ENCODE results near the gene LSAMP.

LSAMP gene

GRCh38 chr3:116384717-116385116 is 60.6 kb downstream of the LSAMP start:
- H3K27ac Mint-ChIP-seq: no peak overlapping the region
- H3K27me3 Mint-ChIP-seq (ENCODE audit: low read depth, poor library complexity): peaks cover 6% of the 10 kb centered on the region
- H3K4me1 Mint-ChIP-seq: peaks cover 12% of the 10 kb centered on the region
- H3K9me3 Mint-ChIP-seq: no peaks in the 10 kb centered on the region
- H3K36me3 Mint-ChIP-seq (ENCODE audit: low read depth): no peaks in the 10 kb centered on the region
- TF ChIP-seq, protein P1, sequence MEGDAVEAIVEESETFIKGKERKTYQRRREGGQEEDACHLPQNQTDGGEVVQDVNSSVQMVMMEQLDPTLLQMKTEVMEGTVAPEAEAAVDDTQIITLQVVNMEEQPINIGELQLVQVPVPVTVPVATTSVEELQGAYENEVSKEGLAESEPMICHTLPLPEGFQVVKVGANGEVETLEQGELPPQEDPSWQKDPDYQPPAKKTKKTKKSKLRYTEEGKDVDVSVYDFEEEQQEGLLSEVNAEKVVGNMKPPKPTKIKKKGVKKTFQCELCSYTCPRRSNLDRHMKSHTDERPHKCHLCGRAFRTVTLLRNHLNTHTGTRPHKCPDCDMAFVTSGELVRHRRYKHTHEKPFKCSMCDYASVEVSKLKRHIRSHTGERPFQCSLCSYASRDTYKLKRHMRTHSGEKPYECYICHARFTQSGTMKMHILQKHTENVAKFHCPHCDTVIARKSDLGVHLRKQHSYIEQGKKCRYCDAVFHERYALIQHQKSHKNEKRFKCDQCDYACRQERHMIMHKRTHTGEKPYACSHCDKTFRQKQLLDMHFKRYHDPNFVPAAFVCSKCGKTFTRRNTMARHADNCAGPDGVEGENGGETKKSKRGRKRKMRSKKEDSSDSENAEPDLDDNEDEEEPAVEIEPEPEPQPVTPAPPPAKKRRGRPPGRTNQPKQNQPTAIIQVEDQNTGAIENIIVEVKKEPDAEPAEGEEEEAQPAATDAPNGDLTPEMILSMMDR (IDR thresholded peaks at IDR 0.05): no peak
- no peak overlapping the region for H3K4me3 Mint-ChIP-seq
- no peak for DNase-seq

DNA sequence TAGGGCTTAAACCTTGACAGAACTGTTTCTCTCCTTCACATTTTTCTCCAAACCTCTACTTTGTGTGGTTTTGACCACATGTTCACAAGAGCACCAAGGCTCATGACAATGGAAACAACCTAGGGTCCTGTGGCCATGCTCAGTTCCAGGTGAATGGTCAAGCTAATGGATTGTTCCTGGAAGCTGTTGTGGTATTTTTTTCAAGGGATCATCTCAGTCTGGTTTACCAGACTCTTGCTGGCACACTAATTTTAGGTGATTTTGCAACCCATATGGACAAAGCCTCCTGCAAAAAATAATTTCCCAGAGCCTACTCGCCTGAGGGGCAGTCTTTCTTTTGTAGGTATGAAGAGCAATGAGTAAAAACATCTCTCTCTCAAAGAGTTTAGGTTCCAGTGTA is 67.2 kb downstream of the LSAMP start:
- no peak for DNase-seq
- H3K36me3 Mint-ChIP-seq (ENCODE audit: low read depth): no peaks in the 10 kb centered on the region
- H3K4me1 Mint-ChIP-seq: no peaks in the 10 kb centered on the region
- no peak overlapping the region for H3K4me3 Mint-ChIP-seq
- peaks cover 3% of the 10 kb centered on the region for H3K27me3 Mint-ChIP-seq (ENCODE audit: low read depth, poor library complexity)
- TF ChIP-seq, protein P1 (IDR thresholded peaks at IDR 0.05): no peak
- no peaks in the 10 kb centered on the region for H3K9me3 Mint-ChIP-seq
- no peak overlapping the region for H3K27ac Mint-ChIP-seq

DNA sequence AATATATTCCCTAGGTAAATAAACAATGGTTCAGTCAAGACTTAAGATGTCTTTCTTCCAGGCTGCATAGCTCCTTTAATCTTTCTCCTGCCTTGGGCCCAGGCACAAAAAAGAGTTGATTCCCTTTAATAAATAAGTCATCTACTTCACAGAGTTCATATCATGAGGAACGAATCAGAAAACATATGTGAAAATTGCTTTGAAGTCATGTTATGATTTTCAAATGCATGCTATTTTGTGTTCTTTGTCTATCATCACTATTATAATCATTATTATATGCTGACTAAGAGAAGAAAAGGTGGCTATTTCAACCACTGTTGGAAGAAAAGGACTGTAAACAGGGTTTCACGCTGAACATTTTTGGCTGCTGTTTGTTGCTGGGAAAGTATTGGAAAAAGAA is 70.4 kb downstream of the LSAMP start:
- Mint-ChIP-seq H3K36me3 (ENCODE audit: low read depth) (no peaks in the 10 kb centered on the region), H3K9me3 (no peaks in the 10 kb centered on the region), H3K27ac (no peak overlapping the region), H3K4me1 (no peaks in the 10 kb centered on the region), H3K27me3 (ENCODE audit: low read depth, poor library complexity) (no peaks in the 10 kb centered on the region), H3K4me3 (no peak overlapping the region)
- DNase-seq: no peak
- TF ChIP-seq, protein P1 (IDR thresholded peaks at IDR 0.05): no peak

DNA sequence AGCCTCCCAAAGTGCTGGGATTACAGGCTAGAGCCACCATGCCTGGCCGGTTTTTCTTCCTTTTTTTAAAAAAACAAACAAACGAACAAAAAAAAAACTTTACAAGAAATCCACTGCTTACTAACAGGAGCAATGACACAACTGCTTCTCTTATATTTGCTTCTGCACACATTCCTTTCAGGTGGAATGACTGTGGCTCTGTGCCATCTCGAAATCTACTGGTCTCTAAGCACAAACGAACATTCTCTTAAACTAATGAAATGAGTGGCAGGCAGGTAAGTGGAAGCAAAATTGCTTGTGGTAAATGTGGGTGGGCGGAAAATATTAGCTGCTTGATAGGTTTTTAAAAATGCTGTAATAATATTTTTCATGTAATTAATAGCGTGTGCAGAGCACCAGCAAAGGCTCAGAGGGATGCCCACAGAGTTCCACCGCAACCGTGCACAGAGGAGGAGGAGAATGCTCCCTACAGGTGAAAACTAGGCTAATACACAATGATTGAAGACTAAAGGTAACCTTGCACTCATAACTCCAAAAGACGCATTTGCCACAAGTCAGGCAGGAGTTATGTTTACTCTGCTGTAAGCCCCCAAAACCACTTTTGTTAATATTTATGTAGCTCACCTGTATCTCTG is 77.4 kb downstream of the LSAMP start:
- TF ChIP-seq, protein P1 (IDR thresholded peaks at IDR 0.05): no peak
- H3K4me1 Mint-ChIP-seq: no peaks in the 10 kb centered on the region
- H3K4me3 Mint-ChIP-seq: no peak overlapping the region
- peaks cover 4% of the 10 kb centered on the region for H3K9me3 Mint-ChIP-seq
- no peaks in the 10 kb centered on the region for H3K36me3 Mint-ChIP-seq (ENCODE audit: low read depth)
- DNase-seq: no peak
- no peaks in the 10 kb centered on the region for H3K27me3 Mint-ChIP-seq (ENCODE audit: low read depth, poor library complexity)
- no peak overlapping the region for H3K27ac Mint-ChIP-seq

DNA sequence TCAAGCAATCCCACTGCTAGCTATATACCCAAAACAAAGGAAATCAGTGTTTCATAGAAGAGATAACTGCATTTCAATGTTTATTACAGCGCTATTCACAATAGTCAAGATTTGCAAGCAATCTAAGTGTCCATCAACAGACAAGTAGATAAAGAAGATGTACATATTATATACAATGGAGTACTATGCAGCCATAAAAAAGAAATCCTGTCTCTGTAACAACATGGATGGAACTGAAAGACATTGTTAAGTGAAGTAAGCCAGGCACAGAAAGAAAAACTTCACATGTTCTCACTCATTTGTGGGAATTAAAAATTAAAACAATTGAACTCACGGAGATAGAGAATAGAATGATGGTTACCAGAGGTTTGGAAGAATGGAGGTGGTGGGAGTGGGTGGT is 89.2 kb downstream of the LSAMP start:
- H3K36me3 Mint-ChIP-seq (ENCODE audit: low read depth): peaks cover 11% of the 10 kb centered on the region
- no peak overlapping the region for H3K27ac Mint-ChIP-seq
- peaks cover 11% of the 10 kb centered on the region for H3K4me1 Mint-ChIP-seq
- H3K9me3 Mint-ChIP-seq: peaks cover 18% of the 10 kb centered on the region
- no peak for DNase-seq
- H3K4me3 Mint-ChIP-seq: no peak overlapping the region
- TF ChIP-seq, protein P1 (IDR thresholded peaks at IDR 0.05): no peak
- peaks cover 4% of the 10 kb centered on the region for H3K27me3 Mint-ChIP-seq (ENCODE audit: low read depth, poor library complexity)

GRCh38 chr3:116354382-116354781 is 90.9 kb downstream of the LSAMP start:
- TF ChIP-seq, protein P1 (IDR thresholded peaks at IDR 0.05): no peak
- Mint-ChIP-seq H3K36me3 (ENCODE audit: low read depth) (peaks cover 6% of the 10 kb centered on the region), H3K4me1 (peaks cover 11% of the 10 kb centered on the region), H3K9me3 (peaks cover 13% of the 10 kb centered on the region), H3K27me3 (ENCODE audit: low read depth, poor library complexity) (peaks cover 4% of the 10 kb centered on the region), H3K4me3 (no peak overlapping the region), H3K27ac (no peak overlapping the region)
- DNase-seq: no peak
